HG03354 (cell line): ENCODE measurements around the gene PLA2G6.

Source experiments
- ATAC-seq: cut with Tn5 transposase; IDR thresholded peaks from one replicate; pipeline ENCODE4 v1.9.1; 2021; ENCODE audit warnings: mild to moderate bottlenecking; ENCODE audit not compliant: unreplicated experiment, poor library complexity, severe bottlenecking

The PLA2G6 gene

DNA sequence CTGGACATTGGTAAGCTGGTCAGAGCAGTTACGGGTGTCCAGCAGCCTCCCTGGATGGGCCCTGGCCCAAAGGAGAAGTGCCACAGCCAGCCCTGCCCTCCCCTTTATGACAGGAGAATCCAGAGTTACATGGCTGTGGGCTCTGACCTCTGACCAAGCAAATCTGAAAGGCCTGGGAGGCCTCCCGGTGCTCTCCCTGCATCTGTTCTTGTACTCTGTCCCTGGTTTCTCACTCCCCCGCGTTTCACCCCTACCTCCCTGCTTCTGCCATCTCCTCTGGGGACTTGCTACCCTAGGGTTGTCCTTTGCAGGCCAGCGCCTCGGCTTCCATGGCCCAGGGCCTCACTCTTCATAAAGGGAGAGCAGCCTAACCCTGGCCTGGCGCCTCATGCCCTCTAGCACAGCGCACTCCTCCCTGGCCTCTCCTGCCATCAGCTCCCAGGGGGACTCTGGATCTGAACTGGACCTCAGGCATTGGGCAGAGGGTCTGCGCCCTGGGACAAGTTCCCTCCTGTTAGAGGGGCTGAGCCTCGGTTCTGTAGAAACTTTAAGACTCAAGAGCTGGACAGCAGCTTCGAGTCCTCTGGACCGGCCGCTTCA is 113.8 kb downstream of the PLA2G6 start:
- no peak for ATAC-seq

DNA sequence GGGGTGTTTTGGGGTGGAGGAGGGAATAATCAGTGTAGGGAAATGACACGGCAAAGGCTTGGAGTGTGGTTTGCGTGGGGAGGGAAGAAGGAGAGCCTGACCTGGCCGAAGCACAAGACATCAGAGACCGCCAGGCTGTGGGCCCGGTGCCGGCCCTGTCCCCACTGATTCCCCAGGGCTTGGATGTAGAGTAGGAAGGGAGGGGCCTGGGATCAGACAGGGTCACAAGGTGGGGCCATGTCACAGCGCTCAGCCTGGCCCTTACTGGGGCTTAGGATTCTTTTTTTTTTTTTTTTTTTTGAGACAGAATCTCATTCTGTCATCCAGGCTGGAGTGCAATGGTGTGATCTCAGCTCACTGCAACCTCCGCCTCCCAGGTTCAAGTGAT is 114.6 kb downstream of the PLA2G6 start:
- ATAC-seq = no peak

DNA sequence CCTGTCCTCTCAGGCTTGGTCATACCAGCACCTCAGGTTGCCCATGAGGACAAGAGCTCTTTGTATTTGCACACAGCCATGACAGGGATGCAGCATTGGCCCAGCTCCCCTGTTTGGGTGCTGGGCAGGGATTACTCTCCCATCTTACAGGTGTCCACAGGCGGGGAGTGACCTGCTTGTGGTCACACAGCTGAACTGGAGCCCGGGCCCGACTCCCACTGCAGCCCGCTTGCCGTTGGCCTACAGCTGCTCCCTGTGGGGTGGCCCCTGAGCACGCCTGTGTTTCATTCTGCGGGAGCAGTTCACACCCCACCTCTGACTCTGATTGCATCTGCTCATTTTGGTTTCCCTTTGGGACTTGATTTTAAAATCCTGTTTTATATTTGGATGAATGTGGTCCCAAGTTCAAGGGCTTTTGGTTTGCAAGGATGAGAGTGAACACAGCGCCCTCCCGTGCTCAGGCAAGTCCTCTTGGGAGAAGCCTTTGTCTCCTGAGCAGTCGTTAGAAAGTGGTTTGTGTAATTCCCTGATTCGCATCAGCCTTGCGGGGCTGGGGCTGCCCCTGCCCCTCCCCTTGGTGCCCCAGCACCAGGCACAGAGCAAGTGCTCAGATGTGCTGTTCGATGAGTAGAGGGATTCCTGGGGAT is 115.1 kb downstream of the PLA2G6 start:
- ATAC-seq = no peak

DNA sequence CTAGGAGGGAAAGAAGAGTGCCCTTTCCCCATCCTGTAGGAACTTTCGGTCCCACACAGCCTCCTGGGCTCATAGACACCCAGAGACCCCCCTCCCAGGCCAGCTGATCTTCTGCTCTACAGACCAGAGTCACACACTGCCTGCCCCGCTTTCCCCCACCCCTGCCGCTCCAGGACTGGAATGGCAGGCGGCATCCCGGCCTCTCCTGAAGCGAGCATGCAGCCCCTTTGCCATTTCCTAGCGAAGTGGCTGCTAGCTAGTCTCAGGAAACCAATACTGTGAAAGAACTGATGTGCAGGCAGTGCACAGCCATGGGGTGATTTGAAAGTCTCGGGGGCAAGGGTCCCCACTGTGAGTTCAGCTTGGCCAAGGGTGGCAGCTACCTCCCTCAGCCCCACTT is 116.1 kb downstream of the PLA2G6 start:
- ATAC-seq = no peak

DNA sequence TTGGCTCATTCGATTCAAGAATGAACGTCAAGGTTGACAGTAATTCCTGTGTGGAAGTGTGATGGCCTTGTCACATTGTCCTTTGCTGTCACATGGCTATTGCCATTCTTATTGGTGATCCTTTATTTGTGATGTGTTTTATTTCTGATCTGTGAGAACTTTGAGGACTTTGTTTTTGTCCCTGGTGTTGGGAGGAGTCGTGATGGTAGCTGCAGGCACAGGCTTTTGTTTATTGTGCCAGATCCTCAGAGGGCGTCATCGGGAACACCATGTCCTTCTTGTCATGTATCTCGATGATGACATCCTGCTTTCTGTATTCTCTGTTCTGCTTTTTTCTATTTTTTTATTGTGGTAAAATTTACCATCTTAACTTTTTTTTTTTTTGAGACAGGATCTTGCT is 118.8 kb downstream of the PLA2G6 start:
- no peak for ATAC-seq
